Natural killer cell treated with Interleukin-12 subunit alpha and Interleukin-12 subunit beta and Interleukin-15 and Interleukin-18, amount 100 ng/mL, for 72 hours (primary cell): ENCODE results near the gene ZFP90. TPM values are rescaled to one million over a fixed set of nuclear protein-coding genes. Genes with fewer than 3 reads are reported as not detected.
"Not testable (repeated sequence)": the region's sequence is repeated elsewhere in the genome, so short reads cannot be mapped to it uniquely, and the experiment has no call there.

Source experiments
- ATAC-seq, 2 donors: fragments of 150-1000 bp; cut with Tn5 transposase in 1 of 2; sonication (Bioruptor Pico), chemical (Tn5 transposase) in 1 of 2; 2 replicates each; pipeline ENCODE4 v1.10.0; 2021
- DNase-seq: peaks from one replicate; pipeline ENCODE4 v3.0.0; 2022; ENCODE audit warnings: low spot score
- H3K27ac Mint-ChIP-seq, 2 donors: 1 replicate in 1 of 2; 2 replicates in 1 of 2; pipeline ENCODE4 v1.8.0; 2022; ENCODE audit warnings: mixed read lengths in 2 of 2, mild to moderate bottlenecking in 1 of 2, moderate library complexity in 1 of 2
- H3K27me3 Mint-ChIP-seq, 2 donors: 1 replicate in 1 of 2; 2 replicates in 1 of 2; pipeline ENCODE4 v1.8.0; 2022; ENCODE audit warnings: mixed read lengths in 2 of 2
- H3K36me3 Mint-ChIP-seq: one replicate; pipeline ENCODE4 v1.8.0; 2022; ENCODE audit warnings: mixed read lengths
- H3K4me1 Mint-ChIP-seq, 2 donors: 1 replicate in 1 of 2; 2 replicates in 1 of 2; pipeline ENCODE4 v1.8.0; 2022; ENCODE audit warnings: low read depth in 2 of 2, mixed read lengths in 2 of 2, mild to moderate bottlenecking in 1 of 2
- H3K4me3 Mint-ChIP-seq: one replicate; pipeline ENCODE4 v1.8.0; 2022; ENCODE audit warnings: mixed read lengths
- H3K9me3 Mint-ChIP-seq: 2 replicates; pipeline ENCODE4 v1.8.0; 2022; ENCODE audit warnings: mixed read lengths
- total RNA-seq, 2 donors: library from RNA; stranded (reverse); gene quantifications; one replicate each; pipeline ENCODE4 v1.2.3, GENCODE V29; 2022

Gene ZFP90
- total RNA-seq: 10 to 100 TPM; 21.5 to 29.8 TPM

- Mint-ChIP-seq H3K27me3 (no peaks in the 10 kb centered on the region), H3K4me1 (peaks cover 19 to 20% of the 10 kb centered on the region in 2 donors), H3K4me3 (peak within 1 kb of the TSS; percentile 96), H3K9me3 (no peaks in the 10 kb centered on the region), H3K36me3 (peaks cover 11% of the 10 kb centered on the region), H3K27ac (peak within 1 kb of the TSS; percentile 87 to 95)
- DNase-seq (peak; percentile 93), ATAC-seq (peak; percentile 97 to 98)
Measured at GRCh38 chr16:68538880-68539701, at the start of gene ZFP90. Gene ZFP90 (plus strand): TSS chr16:68539291. CDS start chr16:68539793, 502 bp downstream.

- no peaks in the 10 kb centered on the region for H3K4me1 Mint-ChIP-seq
- peaks cover 0 to 5% of the 10 kb centered on the region in 2 donors for H3K27me3 Mint-ChIP-seq
- no peaks in the 10 kb centered on the region for H3K9me3 Mint-ChIP-seq
- no peak overlapping the region for H3K4me3 Mint-ChIP-seq
- ATAC-seq (no peak), DNase-seq (no peak)
- no peak overlapping the region for H3K27ac Mint-ChIP-seq
- H3K36me3 Mint-ChIP-seq: no peaks in the 10 kb centered on the region
Measured at GRCh38 chr16:68490358-68490757, 48.7 kb upstream of the ZFP90 start.

DNA sequence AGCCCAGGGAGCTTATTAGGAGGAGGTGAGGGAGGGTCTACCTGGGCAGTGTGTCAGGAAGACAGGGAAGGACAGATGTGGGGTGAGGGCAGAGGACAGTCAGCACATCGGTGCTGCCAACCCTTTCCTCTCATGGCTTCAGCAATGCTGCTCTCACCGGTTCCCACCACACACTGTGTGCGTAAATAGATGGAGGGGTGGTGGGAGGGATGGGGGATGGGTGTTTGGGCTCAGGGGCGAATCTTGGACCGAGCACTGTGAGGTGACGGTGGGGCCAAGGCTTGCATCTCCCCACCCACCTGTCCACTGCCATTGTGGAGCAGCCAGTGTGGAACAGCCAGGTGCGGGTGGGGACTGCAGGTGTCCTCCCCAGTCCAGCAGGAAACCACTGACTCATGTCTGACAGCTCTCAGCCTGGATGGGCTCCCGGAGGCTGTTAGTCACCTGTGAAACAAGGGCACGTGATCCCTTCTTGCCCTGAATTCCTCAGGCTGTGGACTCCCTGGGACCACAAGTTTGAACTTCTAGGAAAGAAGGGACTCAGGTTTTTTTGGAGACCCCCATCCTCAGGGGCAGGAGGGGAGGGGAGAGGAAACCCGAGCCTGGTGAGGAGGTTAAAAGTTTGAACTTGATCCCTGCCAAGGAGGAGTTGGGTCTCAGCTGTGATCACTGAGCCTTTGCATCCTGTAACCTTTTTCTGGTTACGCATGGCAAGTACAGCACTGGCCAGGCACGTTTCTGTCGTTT lies 48.1 kb upstream of the ZFP90 start:
- Mint-ChIP-seq H3K27ac (no peak overlapping the region), H3K4me1 (no peaks in the 10 kb centered on the region), H3K4me3 (no peak overlapping the region), H3K9me3 (no peaks in the 10 kb centered on the region), H3K27me3 (peaks cover 0 to 5% of the 10 kb centered on the region in 2 donors), H3K36me3 (no peaks in the 10 kb centered on the region)
- ATAC-seq (no peak), DNase-seq (no peak)

- Mint-ChIP-seq H3K4me3 (no peak overlapping the region), H3K27ac (no peak overlapping the region), H3K4me1 (no peaks in the 10 kb centered on the region), H3K27me3 (peaks cover 0 to 5% of the 10 kb centered on the region in 2 donors), H3K9me3 (no peaks in the 10 kb centered on the region), H3K36me3 (no peaks in the 10 kb centered on the region)
- DNase-seq (no peak), ATAC-seq (no peak)
Measured at GRCh38 chr16:68491576-68491950, 47.5 kb upstream of the ZFP90 start.

DNA sequence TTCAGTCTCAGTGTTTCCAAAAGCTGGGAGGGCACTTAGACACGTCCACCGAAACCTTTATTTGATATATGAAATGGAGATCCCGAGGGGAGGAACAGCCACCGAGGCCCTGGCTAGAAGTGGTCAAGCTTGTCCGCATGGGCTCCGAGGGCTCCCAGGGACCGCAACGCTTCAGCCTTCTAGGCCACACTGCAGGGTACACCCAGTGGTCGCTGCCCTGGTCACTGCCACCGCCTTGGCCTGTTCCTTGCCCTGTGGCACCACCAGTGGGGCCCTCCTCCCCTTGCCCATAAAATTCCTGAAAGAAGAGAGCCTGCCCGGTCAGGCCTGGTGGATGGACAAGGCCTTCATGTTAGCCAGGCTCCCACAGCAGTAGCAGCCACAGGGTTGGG lies 46.9 kb upstream of the ZFP90 start:
- Mint-ChIP-seq H3K4me1 (no peaks in the 10 kb centered on the region), H3K27ac (no peak overlapping the region), H3K27me3 (peaks cover 0 to 1% of the 10 kb centered on the region in 2 donors), H3K4me3 (no peak overlapping the region), H3K9me3 (no peaks in the 10 kb centered on the region), H3K36me3 (no peaks in the 10 kb centered on the region)
- no peak for ATAC-seq
- no peak for DNase-seq

DNA sequence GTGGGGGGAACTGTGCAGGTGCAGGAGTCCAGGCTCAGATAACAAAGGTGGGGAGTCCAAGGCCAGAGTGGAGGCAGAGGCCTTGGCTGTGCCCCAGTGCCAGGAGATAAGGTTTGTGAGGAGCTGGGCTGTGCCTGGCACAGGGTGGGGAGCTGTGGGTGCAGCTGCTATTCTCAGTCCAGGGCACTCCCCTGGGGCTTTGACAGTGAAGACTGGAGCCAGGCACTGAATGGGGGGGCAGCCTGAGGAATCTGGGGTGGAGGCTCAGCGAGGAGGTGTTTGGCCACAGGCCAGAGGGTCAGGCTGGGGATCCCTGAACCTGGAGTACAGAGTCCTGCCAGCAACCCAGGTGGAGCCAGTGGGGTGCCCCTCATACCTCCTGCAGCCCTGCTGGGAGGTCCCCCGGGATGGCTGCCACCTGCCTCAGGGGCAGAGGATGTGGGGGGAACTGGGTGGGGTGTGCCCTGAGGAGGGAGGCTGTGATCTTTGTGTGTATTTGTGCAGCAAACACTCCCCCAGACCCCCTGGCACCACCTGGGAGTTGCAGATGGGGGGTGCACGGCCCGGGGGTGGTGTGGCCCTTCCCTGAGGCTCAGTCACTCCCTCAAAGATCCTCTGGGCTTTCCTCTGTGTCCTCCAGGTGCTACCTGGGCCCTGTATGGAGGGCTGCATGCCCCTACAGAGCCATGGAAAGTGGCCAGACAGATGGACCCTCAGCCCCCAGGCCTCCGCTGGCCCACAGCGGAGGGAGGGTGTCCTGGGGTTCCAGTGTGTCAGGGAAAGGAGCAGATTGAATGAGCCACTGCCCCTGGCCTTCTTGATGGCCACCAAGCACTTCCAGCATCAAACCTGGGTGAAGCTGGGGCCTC lies 46.3 kb upstream of the ZFP90 start:
- H3K36me3 Mint-ChIP-seq: no peaks in the 10 kb centered on the region
- no peaks in the 10 kb centered on the region for H3K9me3 Mint-ChIP-seq
- H3K27ac Mint-ChIP-seq: no peak overlapping the region
- peak in 1 of 2 donors; percentile 15 for ATAC-seq
- H3K4me3 Mint-ChIP-seq: no peak overlapping the region
- no peak for DNase-seq
- no peaks in the 10 kb centered on the region for H3K27me3 Mint-ChIP-seq
- H3K4me1 Mint-ChIP-seq: no peaks in the 10 kb centered on the region

GRCh38 chr16:68493412-68494070 lies 45.5 kb upstream of the ZFP90 start:
- ATAC-seq: peak in 1 of 2 donors; percentile 5
- no peaks in the 10 kb centered on the region for H3K4me1 Mint-ChIP-seq
- H3K36me3 Mint-ChIP-seq: no peaks in the 10 kb centered on the region
- H3K27ac Mint-ChIP-seq: no peak overlapping the region
- H3K27me3 Mint-ChIP-seq: no peaks in the 10 kb centered on the region
- no peaks in the 10 kb centered on the region for H3K9me3 Mint-ChIP-seq
- no peak for DNase-seq
- H3K4me3 Mint-ChIP-seq: no peak overlapping the region

- ATAC-seq, H3K27me3 Mint-ChIP-seq, H3K4me3 Mint-ChIP-seq, H3K27ac Mint-ChIP-seq, DNase-seq, H3K4me1 Mint-ChIP-seq, H3K36me3 Mint-ChIP-seq, H3K9me3 Mint-ChIP-seq: not testable (repeated sequence)
Measured at GRCh38 chr16:68494261-68494660, 44.8 kb upstream of the ZFP90 start.

- no peaks in the 10 kb centered on the region for H3K27me3 Mint-ChIP-seq
- no peak for ATAC-seq
- H3K4me1 Mint-ChIP-seq: no peaks in the 10 kb centered on the region
- DNase-seq: no peak
- no peaks in the 10 kb centered on the region for H3K36me3 Mint-ChIP-seq
- no peak overlapping the region for H3K4me3 Mint-ChIP-seq
- H3K27ac Mint-ChIP-seq: no peak overlapping the region
- H3K9me3 Mint-ChIP-seq: no peaks in the 10 kb centered on the region
Measured at GRCh38 chr16:68496689-68497088, 42.4 kb upstream of the ZFP90 start.

GRCh38 chr16:68499006-68499405 lies 40.1 kb upstream of the ZFP90 start:
- Mint-ChIP-seq H3K27ac (no peak overlapping the region), H3K9me3 (no peaks in the 10 kb centered on the region), H3K27me3 (no peaks in the 10 kb centered on the region), H3K36me3 (no peaks in the 10 kb centered on the region), H3K4me3 (no peak overlapping the region), H3K4me1 (no peaks in the 10 kb centered on the region)
- ATAC-seq (no peak), DNase-seq (no peak)

DNA sequence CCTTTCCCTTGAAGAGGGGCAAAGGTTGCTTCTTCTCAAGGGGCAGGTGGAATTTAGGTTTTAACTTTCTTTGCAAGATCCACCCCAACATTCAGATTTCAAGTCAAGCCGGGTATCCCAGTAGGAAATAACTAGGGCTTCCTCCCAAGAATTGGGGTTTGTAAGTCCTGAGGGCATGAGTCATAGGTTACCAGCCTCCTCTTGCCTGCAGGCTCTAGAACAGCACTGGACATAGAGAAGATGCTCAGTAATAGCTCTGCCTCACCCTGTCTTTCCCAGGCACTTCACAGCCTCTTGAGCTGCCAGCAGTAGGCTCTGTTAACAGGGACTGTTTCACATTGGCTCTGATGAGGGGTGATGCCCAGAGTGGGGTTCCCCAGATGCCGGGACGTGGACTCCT lies 35.8 kb upstream of the ZFP90 start:
- Mint-ChIP-seq H3K27me3 (peaks cover 7 to 8% of the 10 kb centered on the region in 2 donors), H3K4me3 (no peak overlapping the region), H3K4me1 (no peaks in the 10 kb centered on the region), H3K36me3 (no peaks in the 10 kb centered on the region), H3K9me3 (no peaks in the 10 kb centered on the region), H3K27ac (no peak overlapping the region)
- no peak for DNase-seq
- ATAC-seq: no peak

DNA sequence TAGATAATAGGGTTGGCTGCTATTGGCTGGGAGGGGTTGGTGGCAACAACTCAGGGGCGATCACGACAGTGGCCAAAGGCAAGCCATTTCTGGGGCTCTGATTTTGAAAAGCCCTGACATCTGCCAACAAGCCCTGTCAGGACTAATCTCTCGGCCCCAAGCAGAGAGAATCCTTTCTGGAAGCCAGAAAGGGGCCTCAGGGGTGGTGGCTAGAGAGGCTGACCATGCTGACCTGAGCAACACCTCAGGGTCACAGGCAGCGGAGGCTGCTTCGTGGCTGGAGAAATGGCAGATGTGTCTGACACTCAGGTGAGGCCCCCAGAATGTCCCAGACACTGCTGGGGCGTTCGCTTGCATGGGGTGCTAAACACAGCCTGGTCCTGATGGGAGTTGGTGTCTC lies 35.0 kb upstream of the ZFP90 start:
- ATAC-seq (no peak), DNase-seq (no peak)
- H3K9me3 Mint-ChIP-seq: no peaks in the 10 kb centered on the region
- no peaks in the 10 kb centered on the region for H3K4me1 Mint-ChIP-seq
- no peaks in the 10 kb centered on the region for H3K36me3 Mint-ChIP-seq
- H3K27me3 Mint-ChIP-seq: peaks cover 7 to 14% of the 10 kb centered on the region in 2 donors
- no peak overlapping the region for H3K4me3 Mint-ChIP-seq
- no peak overlapping the region for H3K27ac Mint-ChIP-seq

DNA sequence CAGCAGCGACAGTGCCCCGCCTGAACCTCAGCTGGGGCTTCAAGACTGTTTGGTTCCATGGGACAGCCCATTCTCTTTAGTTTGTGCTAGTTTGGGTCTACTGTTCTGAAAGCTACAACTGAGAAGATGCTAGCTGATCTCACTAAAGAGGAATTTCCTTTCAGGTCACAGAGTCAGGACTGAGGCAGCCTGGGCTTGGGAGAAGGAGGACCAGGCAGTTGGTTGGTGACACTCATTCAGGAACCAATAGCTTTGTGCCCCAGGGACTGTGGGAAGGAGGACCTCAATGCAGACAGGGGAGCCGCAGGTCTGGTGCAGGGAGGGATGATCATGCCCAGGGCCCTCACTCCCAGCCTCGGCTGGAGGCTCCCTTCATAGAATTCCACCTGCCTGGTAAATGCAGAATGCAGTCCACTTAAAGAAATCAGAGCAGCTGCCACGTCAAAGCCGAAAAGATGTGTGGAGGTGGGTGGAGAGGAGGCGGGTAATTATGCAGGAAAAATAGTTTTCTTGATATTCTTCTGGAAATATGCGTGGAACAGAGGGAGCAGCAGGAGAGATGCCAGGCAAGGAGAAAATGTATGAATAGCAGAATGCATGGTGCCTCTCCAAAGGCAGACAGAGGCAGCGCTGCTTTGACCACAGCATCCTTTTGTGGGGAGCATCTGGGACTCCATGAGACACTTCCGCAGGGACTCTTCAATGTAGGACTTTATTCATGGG lies 32.6 kb upstream of the ZFP90 start:
- Mint-ChIP-seq H3K4me3 (no peak overlapping the region), H3K36me3 (no peaks in the 10 kb centered on the region), H3K27ac (no peak overlapping the region), H3K4me1 (peaks cover 0 to 3% of the 10 kb centered on the region in 2 donors), H3K27me3 (peaks cover 7 to 14% of the 10 kb centered on the region in 2 donors), H3K9me3 (no peaks in the 10 kb centered on the region)
- DNase-seq (no peak), ATAC-seq (no peak)
